Keratinocyte (primary cell): ENCODE results near the gene FMN2. TPM values are rescaled to one million over a fixed set of nuclear protein-coding genes. Genes with fewer than 3 reads are reported as not detected.

ENCODE experiments used
- DNase-seq: peaks from one replicate; pipeline ENCODE4 v3.0.0-alpha.2; 2011; ENCODE audit warnings: low read depth, missing footprints, low spot score
- FAIRE-seq: peaks from 2 replicates; lab custom pipeline; 2011; peaks lifted over from hg19 to GRCh38; lab: Jason Lieb, UNC
- H2AFZ ChIP-seq: 2 replicates; pipeline ENCODE4 v1.6.0; 2012; ENCODE audit warnings: low read length, control low read depth, inconsistent platforms; ENCODE audit not compliant: control insufficient read depth
- H3K27ac ChIP-seq: 2 replicates; pipeline ENCODE4 v1.5.1; 2011; ENCODE audit warnings: low read length; ENCODE audit not compliant: control insufficient read depth, insufficient read depth
- H3K27me3 ChIP-seq: 3 replicates; pipeline ENCODE4 v1.6.0; 2011; ENCODE audit warnings: low read length; ENCODE audit not compliant: control insufficient read depth, insufficient read depth; ENCODE audit errors: extremely low read depth
- H3K36me3 ChIP-seq, 2 experiments: 2 replicates in 1 of 2; 3 replicates in 1 of 2; pipeline ENCODE4 v1.5.1; 2011; ENCODE audit warnings: low read length in 2 of 2, mild to moderate bottlenecking in 1 of 2; ENCODE audit not compliant: control insufficient read depth in 2 of 2, insufficient read depth in 2 of 2; ENCODE audit errors: extremely low read depth in 1 of 2
- H3K4me1 ChIP-seq: 3 replicates; pipeline ENCODE4 v1.5.1; 2011; ENCODE audit warnings: low read length; ENCODE audit not compliant: control insufficient read depth, insufficient read depth; ENCODE audit errors: extremely low read depth
- H3K4me2 ChIP-seq: 3 replicates; pipeline ENCODE4 v1.6.0; 2011; ENCODE audit warnings: low read depth, low read length; ENCODE audit not compliant: control insufficient read depth, insufficient read depth; ENCODE audit errors: extremely low read depth
- H3K4me3 ChIP-seq, 3 experiments: fragments of 200-600 bp in 1 of 3; sonication (generic) in 1 of 3; 2 replicates in 2 of 3; 3 replicates in 1 of 3; pipeline ENCODE4 v1.5.1; 2011 to 2016; ENCODE audit warnings: low read length in 3 of 3, mild to moderate bottlenecking in 3 of 3, control low read depth in 2 of 3, inconsistent platforms in 1 of 3, low read depth in 1 of 3, mixed read lengths in 1 of 3, mixed run types in 1 of 3, moderate library complexity in 1 of 3; ENCODE audit not compliant: control insufficient read depth in 2 of 3, insufficient read depth in 2 of 3; ENCODE audit errors: extremely low read depth in 1 of 3
- H3K79me2 ChIP-seq: 2 replicates; pipeline ENCODE4 v1.6.0; 2012; ENCODE audit warnings: low read length; ENCODE audit not compliant: control insufficient read depth, insufficient read depth
- H3K9ac ChIP-seq: 3 replicates; pipeline ENCODE4 v1.6.0; 2011; ENCODE audit warnings: low read length; ENCODE audit not compliant: control insufficient read depth, insufficient read depth; ENCODE audit errors: extremely low read depth
- H3K9me1 ChIP-seq: 3 replicates; pipeline ENCODE4 v1.6.0; 2011; ENCODE audit warnings: low read length; ENCODE audit not compliant: control insufficient read depth, insufficient read depth; ENCODE audit errors: extremely low read depth
- H3K9me3 ChIP-seq: 2 replicates; pipeline ENCODE4 v1.5.1; 2012; ENCODE audit warnings: low read depth, low read length; ENCODE audit not compliant: control insufficient read depth
- H4K20me1 ChIP-seq: 3 replicates; pipeline ENCODE4 v1.6.0; 2011; ENCODE audit warnings: low read length; ENCODE audit not compliant: control insufficient read depth, insufficient read depth; ENCODE audit errors: extremely low read depth
- EZH2 ChIP-seq: IDR thresholded peaks from one replicate; pipeline ENCODE4 v1.6.1; 2012; ENCODE audit warnings: inconsistent platforms, mild to moderate bottlenecking, low read length, moderate library complexity
- dilution Hi-C: fragments of 300-500 bp; cut with MboI; formaldehyde crosslinking; loops from one replicate; pipeline ENCODE4 v1.7.0; 2020; ENCODE audit warnings: low sequenced_read_pairs; ENCODE audit not compliant: extremely low pct_ligation_motif_present
- polyA plus RNA-seq, 5 experiments: library from polyadenylated mRNA; depleted of rRNA in 3 of 5; stranded (reverse) in 3 of 5; stranded (forward) in 1 of 5; unstranded in 1 of 5; fragments of >200 nt; gene quantifications; 1 replicate in 1 of 5; 2 replicates in 3 of 5; 3 replicates in 1 of 5; pipeline versions ENCODE4 v1.2.1 to v1.2.3, GENCODE V29; 2011 to 2012; ENCODE audit warnings: missing spikeins in 2 of 5, low read depth in 1 of 5, low replicate concordance in 1 of 5
- TF ChIP-seq, protein P1 (sequence below), 3 experiments: IDR thresholded peaks in 1 of 3; conservative IDR thresholded peaks in 1 of 3; optimal IDR thresholded peaks in 1 of 3; 2 replicates in 2 of 3; 3 replicates in 1 of 3; pipeline versions ENCODE3 to v1.5.1; 2011; ENCODE audit warnings: low read length in 3 of 3, mild to moderate bottlenecking in 3 of 3, moderate library complexity in 2 of 3, control low read depth in 1 of 3, inconsistent platforms in 1 of 3; ENCODE audit not compliant: insufficient read depth in 2 of 3; ENCODE audit errors: extremely low read depth in 1 of 3

Gene FMN2
- polyA plus RNA-seq, 1 donor (not counting 4 experiments of a cell fraction or from before 2014, with no cell fraction given) = not detected

DNA sequence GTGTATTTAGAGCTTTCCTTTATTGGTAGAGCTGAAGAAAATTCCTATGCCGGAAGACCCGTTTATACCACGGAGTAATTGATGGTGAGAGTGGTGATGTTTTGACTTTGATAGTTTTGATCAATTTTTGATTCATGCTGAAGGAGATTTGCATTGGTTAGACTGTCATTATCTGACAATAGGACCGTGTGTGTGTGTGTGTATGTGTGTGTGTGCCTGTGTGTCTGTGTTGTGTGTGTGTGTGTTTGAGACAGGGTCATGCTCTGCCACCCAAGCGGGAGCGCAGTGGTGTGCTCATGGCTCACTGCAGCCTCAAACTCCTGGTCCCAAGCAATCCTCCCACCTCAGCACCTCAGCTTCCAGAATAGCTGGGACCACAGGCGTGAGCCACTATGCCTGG, 9.6 kb downstream of the FMN2 start:
- Histone ChIP-seq H2AFZ (no peak overlapping the region), H3K9me1 (no peaks in the 10 kb centered on the region), H4K20me1 (no peaks in the 10 kb centered on the region), H3K4me1 (no peaks in the 10 kb centered on the region), H3K27me3 (no peaks in the 10 kb centered on the region), H3K36me3 (no peaks in the 10 kb centered on the region), H3K27ac (no peak overlapping the region), H3K9me3 (no peaks in the 10 kb centered on the region), H3K4me2 (no peak overlapping the region), H3K79me2 (no peaks in the 10 kb centered on the region), H3K9ac (no peak overlapping the region), H3K4me3 (no peak overlapping the region)
- TF ChIP-seq EZH2 = no peak
- TF ChIP-seq, protein P1, sequence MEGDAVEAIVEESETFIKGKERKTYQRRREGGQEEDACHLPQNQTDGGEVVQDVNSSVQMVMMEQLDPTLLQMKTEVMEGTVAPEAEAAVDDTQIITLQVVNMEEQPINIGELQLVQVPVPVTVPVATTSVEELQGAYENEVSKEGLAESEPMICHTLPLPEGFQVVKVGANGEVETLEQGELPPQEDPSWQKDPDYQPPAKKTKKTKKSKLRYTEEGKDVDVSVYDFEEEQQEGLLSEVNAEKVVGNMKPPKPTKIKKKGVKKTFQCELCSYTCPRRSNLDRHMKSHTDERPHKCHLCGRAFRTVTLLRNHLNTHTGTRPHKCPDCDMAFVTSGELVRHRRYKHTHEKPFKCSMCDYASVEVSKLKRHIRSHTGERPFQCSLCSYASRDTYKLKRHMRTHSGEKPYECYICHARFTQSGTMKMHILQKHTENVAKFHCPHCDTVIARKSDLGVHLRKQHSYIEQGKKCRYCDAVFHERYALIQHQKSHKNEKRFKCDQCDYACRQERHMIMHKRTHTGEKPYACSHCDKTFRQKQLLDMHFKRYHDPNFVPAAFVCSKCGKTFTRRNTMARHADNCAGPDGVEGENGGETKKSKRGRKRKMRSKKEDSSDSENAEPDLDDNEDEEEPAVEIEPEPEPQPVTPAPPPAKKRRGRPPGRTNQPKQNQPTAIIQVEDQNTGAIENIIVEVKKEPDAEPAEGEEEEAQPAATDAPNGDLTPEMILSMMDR (optimal IDR thresholded peaks at IDR 0.05 in 1 of 3, IDR thresholded peaks at IDR 0.05 in 1 of 3, conservative IDR thresholded peaks at IDR 0.05 in 1 of 3; ENCODE audit: extremely low read depth in 1 of 3, insufficient read depth in 2 of 3, low read length in 3 of 3) = no peak
- DNase-seq (no peak), FAIRE-seq (no peak)
- dilution Hi-C loops = no loop called here

DNA sequence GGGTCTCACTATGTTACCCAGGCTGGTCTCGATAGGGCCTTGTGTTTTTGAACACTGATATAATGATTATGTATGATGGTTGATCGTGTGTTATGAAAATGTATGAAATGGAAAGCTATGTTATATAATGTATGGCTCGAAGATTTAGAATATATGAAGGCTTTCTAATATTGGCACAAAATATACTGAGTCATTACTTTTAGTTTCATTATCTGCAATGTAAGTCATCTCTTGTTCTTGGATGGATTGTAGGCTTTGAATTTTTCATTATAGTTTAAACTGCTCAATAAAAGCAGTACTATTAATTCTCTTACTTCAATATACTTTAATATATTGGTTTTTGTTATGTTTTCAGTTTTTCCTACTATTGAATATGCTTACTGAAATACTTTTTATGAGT, 10.1 kb downstream of the FMN2 start:
- no peaks in the 10 kb centered on the region for H3K36me3 ChIP-seq
- dilution Hi-C loops = no loop called here
- TF ChIP-seq, protein P1 (optimal IDR thresholded peaks at IDR 0.05 in 1 of 3, IDR thresholded peaks at IDR 0.05 in 1 of 3, conservative IDR thresholded peaks at IDR 0.05 in 1 of 3; ENCODE audit: extremely low read depth in 1 of 3, insufficient read depth in 2 of 3, low read length in 3 of 3) = no peak
- no peak for TF ChIP-seq EZH2

More for the DNA sequence above, 10.1 kb downstream of the FMN2 start:
- H3K4me1 ChIP-seq = no peaks in the 10 kb centered on the region
- H3K79me2 ChIP-seq = no peaks in the 10 kb centered on the region
- DNase-seq (no peak), FAIRE-seq (no peak)
- no peaks in the 10 kb centered on the region for H3K27me3 ChIP-seq
- H3K4me3 ChIP-seq = no peak overlapping the region
- H3K27ac ChIP-seq = no peak overlapping the region
- no peak overlapping the region for H3K4me2 ChIP-seq
- H2AFZ ChIP-seq = no peak overlapping the region
- H3K9ac ChIP-seq = no peak overlapping the region
- H3K9me1 ChIP-seq = no peaks in the 10 kb centered on the region
- no peaks in the 10 kb centered on the region for H3K9me3 ChIP-seq
- H4K20me1 ChIP-seq = no peaks in the 10 kb centered on the region
